PC-9 (cell line): ENCODE data around the gene HDAC8. TPM values are rescaled to one million over a fixed set of nuclear protein-coding genes. Genes with fewer than 3 reads are reported as not detected.

Experiments used
- BruUV-seq: library from RNA; stranded (reverse); fragments of 400-500 nt; replicated peaks from 2 replicates; lab custom pipeline; 2021; lab: Mats Ljungman, UMichigan
- CTCF ChIA-PET: fragments of 300-600 bp; sonication (Branson Sonifier 250); formaldehyde crosslinking; loops from one replicate; lab custom pipeline; 2022; ENCODE audit warnings: antibody characterized with exemption; lab: Charles Lee
- POLR2A ChIA-PET: fragments of 300-600 bp; sonication (Branson Sonifier 250); formaldehyde crosslinking; loops from one replicate; lab custom pipeline; 2022; ENCODE audit warnings: antibody characterized with exemption; ENCODE audit not compliant: unreplicated experiment; lab: Charles Lee
- DNase-seq, 2 experiments: peaks; one replicate each; pipeline versions ENCODE4 v3.0.0 to v3.0.0-alpha.2; 2015 to 2022; ENCODE audit warnings: mixed read lengths in 1 of 2
- H2AFZ ChIP-seq: fragments of 200-600 bp; sonication (generic); 2 replicates; pipeline ENCODE4 v1.8.1; 2017; ENCODE audit warnings: antibody characterized with exemption
- H3F3A ChIP-seq: fragments of 200-600 bp; sonication (generic); 2 replicates; pipeline ENCODE4 v1.8.1; 2017; ENCODE audit warnings: antibody characterized with exemption, mild to moderate bottlenecking, low read depth; ENCODE audit not compliant: insufficient read depth
- H3K27ac ChIP-seq: fragments of 200-600 bp; sonication (generic); 2 replicates; pipeline ENCODE4 v1.6.1; 2016; ENCODE audit warnings: mixed run types
- H3K27me3 ChIP-seq: fragments of 200-600 bp; sonication (generic); 2 replicates; pipeline ENCODE4 v1.6.1; 2016; ENCODE audit warnings: low read depth, mixed run types; ENCODE audit not compliant: insufficient read depth
- H3K36me3 ChIP-seq: fragments of 200-600 bp; sonication (generic); 2 replicates; pipeline ENCODE4 v1.6.1; 2016; ENCODE audit warnings: low read depth, mixed run types
- H3K4me1 ChIP-seq: fragments of 200-600 bp; sonication (generic); replicated peaks from 2 replicates; pipeline ENCODE4 v1.6.1; 2016; ENCODE audit warnings: mixed run types; ENCODE audit not compliant: insufficient read depth
- H3K4me2 ChIP-seq: fragments of 200-600 bp; sonication (generic); 2 replicates; pipeline ENCODE4 v1.6.1; 2017; ENCODE audit warnings: mixed run types
- H3K4me3 ChIP-seq: fragments of 200-600 bp; sonication (generic); 2 replicates; pipeline ENCODE4 v1.6.1; 2016; ENCODE audit warnings: mixed run types
- H3K79me2 ChIP-seq: fragments of 200-600 bp; sonication (generic); 2 replicates; pipeline ENCODE4 v1.6.1; 2017; ENCODE audit warnings: low read depth, mixed run types
- H3K9me2 ChIP-seq: fragments of 200-600 bp; sonication (generic); 2 replicates; pipeline ENCODE4 v1.8.1; 2017; ENCODE audit warnings: mild to moderate bottlenecking; ENCODE audit not compliant: insufficient read depth
- H3K9me3 ChIP-seq: fragments of 200-600 bp; sonication (generic); 2 replicates; pipeline ENCODE4 v1.8.1; 2016; ENCODE audit warnings: low read depth; ENCODE audit not compliant: insufficient read depth
- H4K20me1 ChIP-seq: fragments of 200-600 bp; sonication (generic); 2 replicates; pipeline ENCODE4 v1.8.1; 2017; ENCODE audit not compliant: insufficient read depth
- EZH2 ChIP-seq: fragments of 200-600 bp; sonication (generic); IDR thresholded peaks from 2 replicates; pipeline ENCODE4 v1.8.0; 2017; ENCODE audit warnings: antibody characterized with exemption, low read depth
- intact Hi-C: fragments of 100-400 bp; cut with micrococcal nuclease; formaldehyde crosslinking; loops from one replicate; pipeline ENCODE4 v1.10.0; 2022; ENCODE audit not compliant: unreplicated experiment
- total RNA-seq: library from RNA; stranded (reverse); gene quantifications from 2 replicates; pipeline ENCODE4 v1.2.3, GENCODE V29; 2021
- TF ChIP-seq, protein P1 (sequence below): fragments of 200-600 bp; sonication (generic); conservative IDR thresholded peaks from 2 replicates; pipeline ENCODE4 v1.6.1; 2017; ENCODE audit warnings: mixed run types, antibody characterized with exemption, mild to moderate bottlenecking, moderate library complexity

HDAC8 gene
- total RNA-seq, 1 experiment from 2014 or later: 61.3 TPM

DNA sequence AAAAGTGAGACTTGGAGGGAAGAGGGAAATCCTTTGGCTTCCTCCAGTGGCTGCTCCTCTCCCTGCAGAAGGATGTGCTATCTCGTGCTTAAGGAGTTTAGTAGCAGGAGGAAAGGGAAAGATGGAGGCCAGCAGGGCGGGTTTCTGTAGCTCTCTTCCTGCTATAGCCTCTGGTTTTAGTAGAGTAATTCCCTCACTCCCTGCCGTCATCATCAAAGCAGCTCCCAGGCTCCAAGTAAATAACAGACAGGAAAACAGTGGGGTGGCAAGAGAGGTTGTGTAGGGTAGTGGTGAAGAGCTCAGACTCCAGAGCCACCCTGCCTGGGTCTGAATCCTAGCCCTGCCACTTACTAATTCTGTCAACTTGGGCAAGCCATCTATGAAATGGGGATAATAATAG lies 185.4 kb downstream of the HDAC8 start:
- DNase-seq: no peak
- H3F3A ChIP-seq: no peaks in the 10 kb centered on the region
- H3K79me2 ChIP-seq: no peaks in the 10 kb centered on the region
- no peak overlapping the region for H3K4me3 ChIP-seq
- no peaks in the 10 kb centered on the region for H3K4me1 ChIP-seq
- CTCF ChIA-PET: no interaction called here
- no peaks in the 10 kb centered on the region for H3K9me2 ChIP-seq
- no peaks in the 10 kb centered on the region for H3K9me3 ChIP-seq
- no TSS peak for BruUV-seq
- H4K20me1 ChIP-seq: no peaks in the 10 kb centered on the region
- intact Hi-C loops: no loop called here
- POLR2A ChIA-PET: no interaction called here
- H3K4me2 ChIP-seq: no peak overlapping the region
- no peak for TF ChIP-seq EZH2
- TF ChIP-seq, protein P1, sequence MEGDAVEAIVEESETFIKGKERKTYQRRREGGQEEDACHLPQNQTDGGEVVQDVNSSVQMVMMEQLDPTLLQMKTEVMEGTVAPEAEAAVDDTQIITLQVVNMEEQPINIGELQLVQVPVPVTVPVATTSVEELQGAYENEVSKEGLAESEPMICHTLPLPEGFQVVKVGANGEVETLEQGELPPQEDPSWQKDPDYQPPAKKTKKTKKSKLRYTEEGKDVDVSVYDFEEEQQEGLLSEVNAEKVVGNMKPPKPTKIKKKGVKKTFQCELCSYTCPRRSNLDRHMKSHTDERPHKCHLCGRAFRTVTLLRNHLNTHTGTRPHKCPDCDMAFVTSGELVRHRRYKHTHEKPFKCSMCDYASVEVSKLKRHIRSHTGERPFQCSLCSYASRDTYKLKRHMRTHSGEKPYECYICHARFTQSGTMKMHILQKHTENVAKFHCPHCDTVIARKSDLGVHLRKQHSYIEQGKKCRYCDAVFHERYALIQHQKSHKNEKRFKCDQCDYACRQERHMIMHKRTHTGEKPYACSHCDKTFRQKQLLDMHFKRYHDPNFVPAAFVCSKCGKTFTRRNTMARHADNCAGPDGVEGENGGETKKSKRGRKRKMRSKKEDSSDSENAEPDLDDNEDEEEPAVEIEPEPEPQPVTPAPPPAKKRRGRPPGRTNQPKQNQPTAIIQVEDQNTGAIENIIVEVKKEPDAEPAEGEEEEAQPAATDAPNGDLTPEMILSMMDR: no peak
- no peak overlapping the region for H2AFZ ChIP-seq
- H3K36me3 ChIP-seq: no peaks in the 10 kb centered on the region
- H3K27me3 ChIP-seq: no peaks in the 10 kb centered on the region
- H3K27ac ChIP-seq: no peak overlapping the region

DNA sequence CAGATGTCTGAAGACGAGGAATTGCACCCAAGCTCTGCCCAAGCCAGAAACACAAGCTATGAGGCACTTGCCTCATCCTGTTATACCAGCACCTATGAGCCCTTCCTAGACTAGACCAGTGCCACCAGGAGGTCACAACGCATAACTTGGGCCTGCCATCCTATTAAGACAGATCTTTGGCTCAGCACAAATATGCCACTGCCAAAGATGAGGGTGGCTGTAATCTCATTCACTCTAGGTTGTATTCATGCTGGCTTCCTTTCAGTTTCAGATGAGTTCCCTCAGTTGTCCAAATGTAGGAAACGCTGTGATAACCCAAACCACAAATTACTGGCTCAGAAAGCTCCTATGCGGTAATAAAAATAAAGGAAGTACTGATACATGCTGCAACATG lies 190.4 kb downstream of the HDAC8 start:
- Histone ChIP-seq H3F3A (no peaks in the 10 kb centered on the region), H3K9me3 (no peaks in the 10 kb centered on the region), H3K79me2 (no peaks in the 10 kb centered on the region), H3K36me3 (no peaks in the 10 kb centered on the region), H3K4me1 (no peaks in the 10 kb centered on the region), H3K9me2 (no peaks in the 10 kb centered on the region), H3K4me2 (no peak overlapping the region), H3K27me3 (no peaks in the 10 kb centered on the region), H2AFZ (no peak overlapping the region), H3K27ac (no peak overlapping the region), H3K4me3 (no peak overlapping the region), H4K20me1 (no peaks in the 10 kb centered on the region)
- TF ChIP-seq, protein P1: no peak
- no peak for TF ChIP-seq EZH2
- intact Hi-C loops: no loop called here
- ChIA-PET POLR2A (no interaction called here), CTCF (no interaction called here)
- DNase-seq: no peak
- BruUV-seq: no TSS peak

DNA sequence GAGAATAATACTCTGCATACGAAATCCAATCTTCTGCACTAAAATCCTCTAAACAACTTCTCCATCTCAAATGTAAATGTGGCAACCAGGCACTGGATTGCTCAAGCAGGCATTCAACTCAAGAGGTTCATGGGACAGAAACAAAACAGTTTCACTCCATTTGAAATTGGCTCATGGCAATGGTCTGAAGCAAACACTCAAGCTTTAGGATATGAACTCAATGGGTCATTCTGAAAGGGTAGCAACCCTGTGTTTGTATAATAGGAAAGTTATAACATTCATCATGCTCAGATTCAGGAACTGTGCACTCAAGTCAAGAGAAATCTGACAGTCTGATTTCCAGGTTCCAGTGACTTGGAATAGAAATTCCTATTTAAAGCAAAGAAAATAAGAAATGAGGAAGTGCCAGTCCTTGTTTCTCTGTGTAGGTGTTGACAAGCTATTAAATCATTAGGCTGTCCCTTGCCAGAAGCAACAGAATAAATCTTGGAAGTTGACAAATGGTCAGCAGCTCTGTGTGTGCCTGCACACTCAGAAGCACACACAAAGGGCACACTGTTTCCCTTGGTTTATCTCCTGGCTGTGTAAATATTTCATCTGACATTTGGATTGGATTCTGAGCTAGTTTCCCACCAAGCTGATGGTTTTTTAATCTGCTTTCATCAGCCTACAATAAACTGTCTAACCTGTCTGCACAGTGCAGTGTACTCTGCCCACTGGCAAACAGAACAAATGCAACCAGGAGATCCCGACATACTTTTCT lies 191.0 kb downstream of the HDAC8 start:
- H3K4me2 ChIP-seq: no peak overlapping the region
- no peaks in the 10 kb centered on the region for H3K9me3 ChIP-seq
- BruUV-seq: no TSS peak
- no peaks in the 10 kb centered on the region for H3K9me2 ChIP-seq
- intact Hi-C loops: no loop called here
- H3F3A ChIP-seq: no peaks in the 10 kb centered on the region
- H2AFZ ChIP-seq: no peak overlapping the region
- no peak overlapping the region for H3K4me3 ChIP-seq
- CTCF ChIA-PET: no interaction called here
- H4K20me1 ChIP-seq: no peaks in the 10 kb centered on the region
- no peak for DNase-seq
- H3K27me3 ChIP-seq: no peaks in the 10 kb centered on the region
- no peaks in the 10 kb centered on the region for H3K4me1 ChIP-seq
- TF ChIP-seq, protein P1: no peak
- no peak for TF ChIP-seq EZH2
- H3K36me3 ChIP-seq: no peaks in the 10 kb centered on the region
- H3K79me2 ChIP-seq: no peaks in the 10 kb centered on the region
- H3K27ac ChIP-seq: no peak overlapping the region
- POLR2A ChIA-PET: no interaction called here
